ENCODE results near the gene PSMB7. TPM values are rescaled to one million over a fixed set of nuclear protein-coding genes. Genes with fewer than 3 reads are reported as not detected.

PSMB7 gene
- total RNA-seq, 1 experiment from 2014 or later, result 187 TPM

GRCh38 chr9:124370896-124371582 lies 44.2 kb downstream of the PSMB7 start (continued):
- TF ChIP-seq PRDM15 (CRISPR knock-in tag; IDR thresholded peaks at IDR 0.05) (no peak), E2F5 (CRISPR knock-in tag; IDR thresholded peaks at IDR 0.05) (no peak), PREB (CRISPR knock-in tag; IDR thresholded peaks at IDR 0.05; ENCODE audit: borderline replicate concordance) (no peak), JAZF1 (CRISPR knock-in tag; IDR thresholded peaks at IDR 0.05) (no peak), ZNF232 (CRISPR knock-in tag; IDR thresholded peaks at IDR 0.05) (no peak), TP53 (CRISPR knock-in tag; IDR thresholded peaks at IDR 0.05) (no peak), ZNF281 (CRISPR knock-in tag; IDR thresholded peaks at IDR 0.05) (no peak)

- CTCF ChIA-PET, result interaction anchor here (1.0 to 1.2 kb wide), 3 partner anchors 9 to 23 kb away, joined by 3 to 4 read pairs (median 4); no protein-coding TSS in a partner anchor
- Mint-ChIP-seq H3K4me1 (peaks cover 34% of the 10 kb centered on the region), H3K36me3 (peaks cover 8% of the 10 kb centered on the region), H3K4me3 (no peak overlapping the region), H3K27ac (peak overlapping the region; percentile 37; the same call in 1 of the 2 replicates), H3K9me3 (peaks cover 6% of the 10 kb centered on the region), H3K27me3 (ENCODE audit: low read depth) (no peaks in the 10 kb centered on the region)
- POLR2A ChIA-PET, result no interaction called here
- no peak for ATAC-seq
- DNase-seq (ENCODE audit: low spot score), result no peak
- TF ChIP-seq ZNF219 (CRISPR knock-in tag; IDR thresholded peaks at IDR 0.05; ENCODE audit: borderline replicate concordance), result no peak
- TF ChIP-seq SP1 (CRISPR knock-in tag; conservative IDR thresholded peaks at IDR 0.05), result no peak
- TF ChIP-seq AR (CRISPR knock-in tag; IDR thresholded peaks at IDR 0.05), result no peak
- TF ChIP-seq FOXJ3 (CRISPR knock-in tag; IDR thresholded peaks at IDR 0.05; ENCODE audit: borderline replicate concordance), result no peak
- TF ChIP-seq PRDM15 (CRISPR knock-in tag; IDR thresholded peaks at IDR 0.05), result no peak
- no peak for TF ChIP-seq ZNF281 (CRISPR knock-in tag; IDR thresholded peaks at IDR 0.05)
- no peak for TF ChIP-seq ZBTB21 (CRISPR knock-in tag; IDR thresholded peaks at IDR 0.05; ENCODE audit: borderline replicate concordance)
- TF ChIP-seq SOX15 (CRISPR knock-in tag; IDR thresholded peaks at IDR 0.05), result no peak
- TF ChIP-seq USF1 (CRISPR knock-in tag; IDR thresholded peaks at IDR 0.05), result no peak
These were observed 45.9 kb downstream of the PSMB7 start for GRCh38 chr9:124369231-124369797.

Measured in WTC11 (cell line).